Activated naive CD8-positive, alpha-beta T cell (primary cell): Measurements from ENCODE around the gene PTH2.
"Not testable (repeated sequence)": the region's sequence is repeated elsewhere in the genome, so short reads cannot be mapped to it uniquely, and the experiment has no call there.

Source experiments
- H3K27ac Mint-ChIP-seq: one replicate; pipeline ENCODE4 v1.8.0; 2021; ENCODE audit warnings: mixed read lengths
- H3K27me3 Mint-ChIP-seq: one replicate; pipeline ENCODE4 v1.8.0; 2021; ENCODE audit warnings: mixed read lengths
- H3K36me3 Mint-ChIP-seq: one replicate; pipeline ENCODE4 v1.8.0; 2021; ENCODE audit warnings: mixed read lengths
- H3K4me1 Mint-ChIP-seq: one replicate; pipeline ENCODE4 v1.8.0; 2021; ENCODE audit warnings: low read depth, mixed read lengths
- H3K4me3 Mint-ChIP-seq: one replicate; pipeline ENCODE4 v1.8.0; 2021; ENCODE audit warnings: mild to moderate bottlenecking, mixed read lengths
- H3K9me3 Mint-ChIP-seq: one replicate; pipeline ENCODE4 v1.8.0; 2021; ENCODE audit warnings: low read depth, mixed read lengths

Gene PTH2

GRCh38 chr19:49455773-49456172 lies 32.5 kb upstream of the PTH2 start:
- Mint-ChIP-seq H3K36me3 (peaks cover 3% of the 10 kb centered on the region), H3K27ac (peak overlapping the region; percentile 41), H3K9me3 (no peaks in the 10 kb centered on the region), H3K4me3 (peak overlapping the region; percentile 20), H3K27me3 (no peaks in the 10 kb centered on the region), H3K4me1 (peaks cover 31% of the 10 kb centered on the region)

DNA sequence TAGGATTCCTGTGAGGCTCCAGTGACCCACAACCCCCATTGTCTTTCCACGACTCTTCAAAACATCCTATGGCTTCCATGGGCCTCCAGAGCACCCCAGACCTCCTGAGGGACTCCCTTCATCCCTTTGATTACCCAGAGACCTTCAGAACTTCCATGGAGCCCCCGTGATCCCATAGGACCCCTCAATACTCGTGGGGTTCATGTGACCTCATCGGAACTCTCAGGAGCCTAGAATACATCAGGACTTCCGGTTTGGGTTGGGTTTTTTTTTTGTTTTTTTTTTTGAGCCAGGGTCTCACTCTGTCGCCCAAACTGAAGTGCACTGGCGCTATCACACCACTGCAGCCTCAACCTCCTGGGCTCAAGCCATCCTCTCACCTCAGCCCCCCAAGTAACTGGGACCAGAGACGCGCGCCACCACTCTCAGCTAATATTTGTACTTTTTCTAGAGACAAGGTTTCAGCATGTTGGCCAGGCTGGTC lies 30.6 kb upstream of the PTH2 start:
- Mint-ChIP-seq H3K4me1 (peaks cover 45% of the 10 kb centered on the region), H3K27me3 (no peaks in the 10 kb centered on the region), H3K36me3 (peaks cover 3% of the 10 kb centered on the region), H3K4me3 (peak overlapping the region; percentile 100), H3K27ac (peak overlapping the region; percentile 100), H3K9me3 (no peaks in the 10 kb centered on the region)

GRCh38 chr19:49453013-49453756 lies 29.9 kb upstream of the PTH2 start, which contains the start of gene ALDH16A1:
Gene ALDH16A1, plus strand, starts transcription at chr19:49453225. Its CDS starts 107 bp downstream, at chr19:49453332.
- H3K36me3 Mint-ChIP-seq: peaks cover 6% of the 10 kb centered on the region
- H3K9me3 Mint-ChIP-seq: no peaks in the 10 kb centered on the region
- H3K4me1 Mint-ChIP-seq: peaks cover 50% of the 10 kb centered on the region
- peak within 1 kb of the TSS; percentile 100 for H3K27ac Mint-ChIP-seq
- H3K4me3 Mint-ChIP-seq: peak within 1 kb of the TSS; percentile 100
- H3K27me3 Mint-ChIP-seq: no peaks in the 10 kb centered on the region

DNA sequence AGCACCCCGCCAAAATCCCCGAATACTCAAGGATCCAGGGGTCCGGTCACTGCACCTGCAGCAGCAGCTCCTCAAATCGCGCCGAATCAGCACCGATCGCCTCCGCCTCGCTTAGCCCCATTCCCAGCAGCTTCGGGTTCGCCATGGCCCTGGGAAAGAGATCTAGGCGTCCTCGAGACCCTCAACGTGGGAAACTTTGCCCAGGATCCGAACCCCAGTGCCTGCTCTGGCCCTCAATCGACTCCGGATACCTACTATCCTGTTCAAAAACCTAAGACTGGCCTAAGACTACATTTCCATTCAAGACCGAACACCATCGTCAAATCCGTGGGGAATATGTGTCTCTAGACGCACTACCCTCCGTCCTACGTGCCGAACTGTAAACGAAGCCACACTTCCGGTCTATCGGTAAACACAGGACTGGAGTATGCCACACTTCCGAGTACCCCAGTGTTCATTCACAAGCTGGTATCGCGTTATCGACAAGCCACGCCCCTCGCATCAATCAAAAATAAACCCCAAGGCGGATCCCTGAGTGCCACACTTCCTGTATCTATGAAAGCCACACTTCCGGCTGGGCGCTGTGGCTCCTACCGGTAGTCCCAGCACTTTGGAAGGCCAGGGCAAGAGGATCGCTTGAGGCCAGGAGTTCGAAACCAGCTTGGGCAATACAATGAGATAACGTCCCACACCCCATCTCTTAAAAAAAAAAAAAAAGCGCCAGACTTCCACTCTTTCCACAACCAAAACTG lies 28.4 kb upstream of the PTH2 start, which contains the start of gene PIH1D1:
PIH1D1 (minus strand) TSS at position 385 of the 752 bp plus-strand sequence; CDS start at position 145, 240 bp downstream.
- Mint-ChIP-seq H3K27me3 (no peaks in the 10 kb centered on the region), H3K27ac (peak within 1 kb of the TSS; percentile 100), H3K9me3 (no peaks in the 10 kb centered on the region), H3K4me1 (peaks cover 48% of the 10 kb centered on the region), H3K36me3 (peaks cover 6% of the 10 kb centered on the region), H3K4me3 (peak within 1 kb of the TSS; percentile 100)

DNA sequence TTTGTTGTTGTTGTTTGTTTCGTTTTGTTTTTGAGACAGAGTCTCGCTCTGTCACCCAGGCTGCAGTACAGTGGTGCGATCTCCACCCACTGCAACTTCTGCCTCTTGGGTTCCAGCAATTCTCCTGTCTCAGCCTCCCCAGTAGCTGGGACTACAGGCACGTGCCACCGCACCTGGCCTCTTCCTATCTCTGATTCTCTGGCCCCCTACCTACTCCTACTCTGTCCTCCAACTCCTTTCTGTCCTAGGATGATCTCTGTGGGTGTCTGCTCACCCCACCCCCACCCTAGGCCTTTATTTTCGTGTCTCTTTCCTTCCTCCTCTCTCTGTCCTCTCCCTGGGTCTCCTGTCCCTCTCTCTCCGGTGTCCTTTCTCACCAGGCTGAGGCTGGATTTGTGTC lies 27.2 kb upstream of the PTH2 start:
- peaks cover 41% of the 10 kb centered on the region for H3K4me1 Mint-ChIP-seq
- H3K27me3 Mint-ChIP-seq: no peaks in the 10 kb centered on the region
- H3K9me3 Mint-ChIP-seq: no peaks in the 10 kb centered on the region
- H3K36me3 Mint-ChIP-seq: peaks cover 6% of the 10 kb centered on the region
- H3K4me3 Mint-ChIP-seq: peak overlapping the region; percentile 100
- H3K27ac Mint-ChIP-seq: peak overlapping the region; percentile 99

DNA sequence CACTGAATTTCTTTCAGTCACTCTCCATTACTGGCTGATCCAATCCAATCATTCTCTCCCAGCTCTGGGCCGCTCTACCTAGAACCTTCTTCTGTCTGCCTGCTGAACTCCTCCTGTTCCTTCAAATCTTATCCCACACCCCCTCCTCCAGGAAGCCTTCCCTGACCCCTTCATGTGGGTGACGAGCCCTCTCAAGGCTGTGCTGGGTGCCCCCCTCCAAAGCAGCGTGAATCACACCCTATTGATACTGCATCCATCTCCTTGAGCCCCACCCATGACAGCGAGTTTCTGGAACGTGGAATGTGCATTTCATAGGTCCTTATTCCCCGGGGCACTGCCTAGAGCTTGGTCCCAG lies 25.2 kb upstream of the PTH2 start:
- H3K36me3 Mint-ChIP-seq: peaks cover 6% of the 10 kb centered on the region
- peaks cover 40% of the 10 kb centered on the region for H3K4me1 Mint-ChIP-seq
- H3K9me3 Mint-ChIP-seq: no peaks in the 10 kb centered on the region
- H3K4me3 Mint-ChIP-seq: peak overlapping the region; percentile 57
- H3K27ac Mint-ChIP-seq: no peak overlapping the region
- H3K27me3 Mint-ChIP-seq: no peaks in the 10 kb centered on the region

- Mint-ChIP-seq H3K4me3 (no peak overlapping the region), H3K9me3 (no peaks in the 10 kb centered on the region), H3K27me3 (no peaks in the 10 kb centered on the region), H3K4me1 (peaks cover 38% of the 10 kb centered on the region), H3K27ac (no peak overlapping the region), H3K36me3 (peaks cover 6% of the 10 kb centered on the region)
Measured at GRCh38 chr19:49447485-49448431, 24.5 kb upstream of the PTH2 start.

DNA sequence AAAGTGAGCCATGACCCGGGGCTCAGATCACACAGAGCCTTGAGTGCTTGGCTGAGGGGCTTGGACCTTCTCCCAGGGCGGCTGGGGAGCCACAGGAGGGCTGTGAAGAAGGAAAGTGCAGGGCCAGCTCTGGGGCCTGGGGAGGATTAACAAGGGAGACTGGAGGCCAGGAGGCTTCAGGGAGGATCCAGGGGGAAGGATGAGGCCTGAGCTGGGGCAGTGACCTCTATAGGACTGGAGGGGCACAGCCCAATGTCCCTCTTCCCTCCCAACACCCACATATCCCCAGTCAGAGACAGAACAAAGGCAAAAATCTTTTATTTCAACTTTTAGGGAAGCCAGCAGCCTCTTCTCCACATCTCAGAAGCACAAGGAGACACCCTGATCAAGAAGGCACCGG lies 22.8 kb upstream of the PTH2 start:
- H3K4me1 Mint-ChIP-seq: peaks cover 39% of the 10 kb centered on the region
- H3K4me3 Mint-ChIP-seq: no peak overlapping the region
- H3K27me3 Mint-ChIP-seq: peaks cover 10% of the 10 kb centered on the region
- H3K27ac Mint-ChIP-seq: no peak overlapping the region
- peaks cover 2% of the 10 kb centered on the region for H3K36me3 Mint-ChIP-seq
- H3K9me3 Mint-ChIP-seq: no peaks in the 10 kb centered on the region

GRCh38 chr19:49444100-49444700 lies 21.0 kb upstream of the PTH2 start:
- H3K4me1 Mint-ChIP-seq: peaks cover 31% of the 10 kb centered on the region
- peaks cover 23% of the 10 kb centered on the region for H3K27me3 Mint-ChIP-seq
- H3K9me3 Mint-ChIP-seq, H3K36me3 Mint-ChIP-seq: not testable (repeated sequence)
- peak overlapping the region; percentile 79 for H3K4me3 Mint-ChIP-seq
- H3K27ac Mint-ChIP-seq: peak overlapping the region; percentile 76

GRCh38 chr19:49443366-49444099 lies 20.3 kb upstream of the PTH2 start:
- Mint-ChIP-seq H3K4me3 (peak overlapping the region; percentile 79), H3K4me1 (peaks cover 29% of the 10 kb centered on the region), H3K36me3 (peaks cover 2% of the 10 kb centered on the region), H3K9me3 (no peaks in the 10 kb centered on the region), H3K27ac (peak overlapping the region; percentile 76), H3K27me3 (peaks cover 30% of the 10 kb centered on the region)

DNA sequence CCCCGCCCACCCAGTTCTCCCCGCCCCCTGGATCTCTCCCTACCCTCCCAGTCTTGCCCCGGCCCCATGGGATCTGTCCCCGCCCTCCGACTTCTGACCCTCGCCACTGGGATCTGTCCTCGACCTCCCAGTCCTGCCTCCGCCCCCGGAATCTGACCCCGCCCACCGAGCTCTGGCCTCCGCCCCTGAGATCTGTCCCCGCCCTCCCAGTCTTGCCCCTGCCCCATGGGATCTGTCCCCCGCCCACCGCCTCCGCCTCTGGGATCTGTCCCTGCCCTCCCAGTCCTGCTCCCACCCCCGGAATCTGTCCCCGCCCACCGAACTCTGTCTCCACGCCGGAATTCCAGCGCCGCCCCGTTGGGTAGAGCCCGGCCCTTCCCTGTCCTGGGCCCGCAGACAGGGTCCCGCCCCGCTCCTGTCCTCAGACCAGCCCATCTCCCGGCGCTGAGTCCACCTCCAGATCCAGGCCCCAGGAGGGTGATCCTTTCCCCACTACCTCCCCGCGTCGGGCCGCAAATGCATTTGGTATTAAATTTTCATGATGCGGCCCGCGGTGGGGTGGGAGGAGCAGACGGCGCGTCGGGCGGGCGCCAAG lies 19.6 kb upstream of the PTH2 start:
- H3K27me3 Mint-ChIP-seq: peaks cover 37% of the 10 kb centered on the region
- H3K4me1 Mint-ChIP-seq: peaks cover 25% of the 10 kb centered on the region
- H3K9me3 Mint-ChIP-seq: no peaks in the 10 kb centered on the region
- no peaks in the 10 kb centered on the region for H3K36me3 Mint-ChIP-seq
- H3K27ac Mint-ChIP-seq: no peak overlapping the region
- peak overlapping the region; percentile 79 for H3K4me3 Mint-ChIP-seq

DNA sequence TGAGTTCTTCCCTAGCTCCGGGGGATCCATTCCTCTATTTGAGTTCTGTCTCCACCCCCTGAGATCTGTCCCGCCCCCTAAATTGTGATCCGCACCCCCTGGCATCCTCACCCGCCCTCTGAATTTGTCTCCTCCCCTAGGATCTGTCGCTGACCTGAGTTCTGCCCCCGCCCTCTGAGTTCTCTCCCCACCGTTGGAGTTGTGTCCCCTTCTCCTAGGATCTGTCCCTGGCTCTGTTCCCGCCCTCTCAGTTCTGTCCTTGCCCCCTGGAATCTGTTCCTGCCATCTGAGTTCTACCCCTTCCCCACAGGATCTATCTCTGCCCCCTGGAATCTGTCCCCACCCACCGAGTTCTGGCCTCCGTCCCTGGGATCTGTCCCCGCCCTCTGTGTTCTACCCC lies 19.1 kb upstream of the PTH2 start:
- Mint-ChIP-seq H3K4me1 (peaks cover 25% of the 10 kb centered on the region), H3K27me3 (peaks cover 42% of the 10 kb centered on the region), H3K36me3 (no peaks in the 10 kb centered on the region), H3K4me3 (peak overlapping the region; percentile 79), H3K27ac (no peak overlapping the region), H3K9me3 (no peaks in the 10 kb centered on the region)

DNA sequence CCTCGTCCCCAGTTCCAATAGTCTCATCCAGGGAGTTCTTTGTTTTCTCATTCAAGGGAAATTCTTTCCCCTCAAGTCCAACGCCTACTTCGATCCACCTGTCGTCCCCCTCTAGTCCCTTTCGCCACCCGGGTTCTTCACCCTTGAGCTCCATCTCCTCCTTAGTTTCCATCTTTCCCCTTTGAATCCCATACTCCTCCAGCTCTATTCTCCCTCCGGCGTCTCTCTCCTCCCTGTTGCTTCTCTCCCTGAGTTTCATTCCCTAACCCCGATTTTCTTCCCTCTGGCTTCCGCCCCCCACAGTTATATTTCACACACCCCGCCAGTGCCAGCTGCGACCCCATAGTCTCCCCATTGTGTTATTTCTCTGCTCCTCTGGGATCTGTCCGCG lies 18.7 kb upstream of the PTH2 start:
- Mint-ChIP-seq H3K4me3 (peak overlapping the region; percentile 79), H3K27me3 (peaks cover 44% of the 10 kb centered on the region), H3K9me3 (no peaks in the 10 kb centered on the region), H3K36me3 (no peaks in the 10 kb centered on the region), H3K4me1 (peaks cover 25% of the 10 kb centered on the region), H3K27ac (no peak overlapping the region)
